Left kidney (tissue), 2 donors: ENCODE data around the gene DDR2. TPM values are rescaled to one million over a fixed set of nuclear protein-coding genes. Genes with fewer than 3 reads are reported as not detected.

Source experiments
- DNase-seq: peaks from one replicate; pipeline ENCODE4 v3.0.0-alpha.2; 2013
- polyA plus RNA-seq: library from polyadenylated mRNA; unstranded; fragments of 120-200 nt; gene quantifications from one replicate; pipeline ENCODE4 v1.2.1, GENCODE V29; 2013; ENCODE audit not compliant: insufficient read length

Gene DDR2
- polyA plus RNA-seq, 1 donor: 22.2 TPM

- DNase-seq: no peak
Measured at GRCh38 chr1:162671664-162672410, 39.6 kb downstream of the DDR2 start.

- no peak for DNase-seq
Measured at GRCh38 chr1:162672622-162673260, 40.5 kb downstream of the DDR2 start.

- DNase-seq: no peak
Measured at GRCh38 chr1:162674034-162674608, 41.9 kb downstream of the DDR2 start.

GRCh38 chr1:162676087-162676486 lies 43.8 kb downstream of the DDR2 start:
- no peak for DNase-seq

GRCh38 chr1:162676750-162677149 lies 44.5 kb downstream of the DDR2 start:
- DNase-seq: no peak

GRCh38 chr1:162677607-162678371 lies 45.5 kb downstream of the DDR2 start:
- no peak for DNase-seq

GRCh38 chr1:162678439-162678838 lies 46.2 kb downstream of the DDR2 start:
- no peak for DNase-seq

GRCh38 chr1:162679298-162679697 lies 47.0 kb downstream of the DDR2 start:
- no peak for DNase-seq

GRCh38 chr1:162680419-162681121 lies 48.3 kb downstream of the DDR2 start:
- DNase-seq: no peak

GRCh38 chr1:162681122-162681436 lies 48.8 kb downstream of the DDR2 start:
- no peak for DNase-seq

GRCh38 chr1:162682013-162682419 lies 49.8 kb downstream of the DDR2 start:
- DNase-seq: no peak

- DNase-seq: no peak
Measured at GRCh38 chr1:162687870-162688269, 55.6 kb downstream of the DDR2 start.

GRCh38 chr1:162688521-162688920 lies 56.3 kb downstream of the DDR2 start:
- DNase-seq: no peak

GRCh38 chr1:162688931-162689330 lies 56.7 kb downstream of the DDR2 start:
- no peak for DNase-seq

GRCh38 chr1:162689745-162690671 lies 57.7 kb downstream of the DDR2 start:
- DNase-seq: no peak

- DNase-seq: no peak
Measured at GRCh38 chr1:162690672-162691434, 58.6 kb downstream of the DDR2 start.

GRCh38 chr1:162691999-162692575 lies 59.8 kb downstream of the DDR2 start:
- no peak for DNase-seq

GRCh38 chr1:162694911-162695310 lies 62.6 kb downstream of the DDR2 start:
- no peak for DNase-seq

- DNase-seq: no peak
Measured at GRCh38 chr1:162695687-162696086, 63.4 kb downstream of the DDR2 start.
